HepG2 (cell line): ENCODE measurements around the gene JCAD. TPM values are rescaled to one million over a fixed set of nuclear protein-coding genes. Genes with fewer than 3 reads are reported as not detected.

Experiments used
- ATAC-seq: fragments of 200-7000 bp; cut with Tn5 transposase; 3 replicates; pipeline ENCODE4 v1.9.1; 2020; ENCODE audit warnings: mild to moderate bottlenecking, moderate library complexity
- BruUV-seq: library from RNA; stranded (reverse); fragments of 400-500 nt; replicated peaks from 2 replicates; lab custom pipeline; 2021; lab: Mats Ljungman, UMichigan
- CTCF ChIA-PET: fragments of 300-600 bp; formaldehyde crosslinking; extraction: SDS; loops from one replicate; lab custom pipeline; 2021; ENCODE audit warnings: low total read pairs, inconsistent platforms, low intra/inter-chr PET ratio; lab: Yijun Ruan, JAX
- POLR2A ChIA-PET: fragments of 350-600 bp; sonication (Branson Sonifier 250); formaldehyde crosslinking; loops from one replicate; lab custom pipeline; 2020; ENCODE audit warnings: antibody characterized with exemption, inconsistent platforms; lab: Yijun Ruan, JAX
- DNase-seq: peaks from one replicate; pipeline ENCODE4 v3.0.0-alpha.2; 2015; ENCODE audit warnings: low spot score
- FAIRE-seq: peaks from 3 replicates; lab custom pipeline; 2011; peaks lifted over from hg19 to GRCh38; lab: Jason Lieb, UNC
- H2AFZ ChIP-seq: one replicate; pipeline ENCODE4 v1.6.1; 2011; ENCODE audit warnings: low read length, inconsistent platforms
- H3K27ac ChIP-seq: fragments of 300-600 bp; 3 replicates; pipeline ENCODE4 v1.8.0; 2011; ENCODE audit warnings: mixed run types, mild to moderate bottlenecking, mixed read lengths, low read length, inconsistent platforms; ENCODE audit not compliant: insufficient read depth; ENCODE audit errors: extremely low read length
- H3K27me3 ChIP-seq, 2 experiments: fragments of 200-600 bp in 1 of 2; 2 replicates in 1 of 2; 3 replicates in 1 of 2; pipeline versions ENCODE4 v1.6.0 to v1.8.0; 2011; ENCODE audit warnings: low read length in 2 of 2, mild to moderate bottlenecking in 2 of 2, moderate library complexity in 2 of 2, inconsistent platforms in 1 of 2; ENCODE audit not compliant: insufficient read depth in 2 of 2, control insufficient read depth in 1 of 2
- H3K36me3 ChIP-seq, 2 experiments: fragments of 200-600 bp in 1 of 2; replicated peaks in 1 of 2; 2 replicates in 1 of 2; 3 replicates in 1 of 2; pipeline versions ENCODE4 v1.5.1 to v1.8.0; 2011; ENCODE audit warnings: low read length in 2 of 2, inconsistent platforms in 1 of 2; ENCODE audit not compliant: insufficient read depth in 2 of 2, control insufficient read depth in 1 of 2
- H3K4me1 ChIP-seq: 2 replicates; pipeline ENCODE4 v1.5.1; 2012; ENCODE audit warnings: low read length, inconsistent platforms; ENCODE audit not compliant: insufficient read depth
- H3K4me2 ChIP-seq: 2 replicates; pipeline ENCODE4 v1.6.0; 2011; ENCODE audit warnings: low read depth, low read length, inconsistent platforms
- H3K4me3 ChIP-seq, 3 experiments: fragments of 200-600 bp in 1 of 3; sonication (generic), shearing (Covaris generic) in 1 of 3; replicated peaks in 1 of 3; 2 replicates each; pipeline ENCODE4 v1.5.1; 2011 to 2016; ENCODE audit warnings: low read length in 3 of 3, inconsistent platforms in 2 of 3, low read depth in 2 of 3, mild to moderate bottlenecking in 2 of 3, control low read depth in 1 of 3, mixed read lengths in 1 of 3; ENCODE audit not compliant: insufficient read depth in 1 of 3
- H3K79me2 ChIP-seq: one replicate; pipeline ENCODE4 v1.6.1; 2011; ENCODE audit warnings: low read length, inconsistent platforms; ENCODE audit not compliant: insufficient read depth
- H3K9ac ChIP-seq: 2 replicates; pipeline ENCODE4 v1.6.0; 2011; ENCODE audit warnings: mild to moderate bottlenecking, low read depth, low read length, inconsistent platforms; ENCODE audit not compliant: insufficient read depth
- H3K9me3 ChIP-seq: 2 replicates; pipeline ENCODE4 v1.5.1; 2012; ENCODE audit warnings: mild to moderate bottlenecking, low read length
- H4K20me1 ChIP-seq: 2 replicates; pipeline ENCODE4 v1.6.0; 2011; ENCODE audit warnings: inconsistent platforms, mild to moderate bottlenecking, low read length, moderate library complexity; ENCODE audit not compliant: insufficient read depth
- FOXP1 ChIP-seq, 2 experiments: fragments of 450-650 bp in 1 of 2; IDR thresholded peaks; 2 replicates each; pipeline ENCODE4 v1.6.1; 2017 to 2018; ENCODE audit warnings: antibody characterized with exemption in 1 of 2
- GATA4 ChIP-seq: sonication (generic); IDR thresholded peaks from 2 replicates; pipeline ENCODE4 v1.6.1; 2016; ENCODE audit warnings: antibody characterized with exemption, low read depth, borderline replicate concordance
- MXD3 ChIP-seq: IDR thresholded peaks from 2 replicates; pipeline ENCODE4 v1.6.1; 2016; ENCODE audit warnings: mild to moderate bottlenecking, missing biosample characterization, missing genetic modification reagents
- NFE2L2 ChIP-seq: fragments of 150-350 bp; IDR thresholded peaks from 2 replicates; pipeline ENCODE4 v1.6.1; 2014; ENCODE audit warnings: low read length
- NR2F2 ChIP-seq: IDR thresholded peaks from 2 replicates; pipeline ENCODE4 v1.6.1; 2012; ENCODE audit warnings: low read depth, inconsistent platforms, borderline replicate concordance
- SCMH1 ChIP-seq: sonication (generic); formaldehyde crosslinking; IDR thresholded peaks from 2 replicates; pipeline ENCODE4 v1.9.0; 2021; ENCODE audit warnings: missing genetic modification reagents, mild to moderate bottlenecking, borderline replicate concordance
- ZBTB1 ChIP-seq: sonication (generic); formaldehyde crosslinking; IDR thresholded peaks from 2 replicates; pipeline ENCODE4 v1.4.0; 2020; ENCODE audit warnings: missing genetic modification reagents, borderline replicate concordance
- ZFP1 ChIP-seq: IDR thresholded peaks from 2 replicates; pipeline ENCODE4 v1.6.1; 2016
- ZMAT3 ChIP-seq: sonication (generic); formaldehyde crosslinking; conservative IDR thresholded peaks from 2 replicates; pipeline ENCODE4 v1.7.0; 2021; ENCODE audit warnings: missing genetic modification reagents
- ZNF451 ChIP-seq: sonication (generic); formaldehyde crosslinking; IDR thresholded peaks from 2 replicates; pipeline ENCODE4 v1.5.0; 2020; ENCODE audit warnings: mild to moderate bottlenecking, missing genetic modification reagents
- ZNF484 ChIP-seq: sonication (generic); formaldehyde crosslinking; IDR thresholded peaks from 2 replicates; pipeline ENCODE4 v1.5.1; 2020; ENCODE audit warnings: mild to moderate bottlenecking, low read depth, missing genetic modification reagents, borderline replicate concordance
- ZNF503 ChIP-seq: sonication (generic); formaldehyde crosslinking; IDR thresholded peaks from 2 replicates; pipeline ENCODE4 v1.4.0; 2020; ENCODE audit warnings: missing genetic modification reagents
- ZNF513 ChIP-seq: sonication (generic); formaldehyde crosslinking; conservative IDR thresholded peaks from 2 replicates; pipeline ENCODE4 v1.5.0; 2020; ENCODE audit warnings: missing genetic modification reagents
- ZNF691 ChIP-seq: sonication (generic); formaldehyde crosslinking; IDR thresholded peaks from 2 replicates; pipeline ENCODE4 v1.4.0; 2020; ENCODE audit warnings: missing genetic modification reagents, low read depth, mild to moderate bottlenecking, borderline replicate concordance
- ZNF83 ChIP-seq: sonication (generic); formaldehyde crosslinking; IDR thresholded peaks from 2 replicates; pipeline ENCODE4 v1.4.0; 2020; ENCODE audit warnings: missing genetic modification reagents, mild to moderate bottlenecking, borderline replicate concordance
- WGBS: methylation state at CpG from one replicate; pipeline ENCODE4 v1.1.6; 2017; ENCODE audit warnings: low lambda C conversion rate; 5-methylcytosine and 5-hydroxymethylcytosine counted together
- in situ Hi-C: cut with HindIII; loops from 2 replicates; pipeline ENCODE4 v1.10.0; 2017; ENCODE audit warnings: low pct_unique_long_range_greater_than_20kb; ENCODE audit not compliant: extremely low pct_ligation_motif_present
- intact Hi-C: fragments of 100-400 bp; cut with micrococcal nuclease; formaldehyde crosslinking; loops from one replicate; pipeline ENCODE4 v1.10.0; 2022; ENCODE audit not compliant: unreplicated experiment
- polyA plus RNA-seq, 8 experiments: library from polyadenylated mRNA; depleted of rRNA in 3 of 8; stranded (reverse) in 7 of 8; unstranded in 1 of 8; fragments of >200 nt; fragmentation: Illumina TruSeq in 4 of 8; extraction: Trizol in 4 of 8; gene quantifications; 2 replicates each; pipeline versions ENCODE4 v1.2.1 to v1.2.3, GENCODE V29; 2011 to 2016; ENCODE audit warnings: low read depth in 4 of 8, missing spikeins in 1 of 8, mixed read lengths in 1 of 8; ENCODE audit not compliant: insufficient read depth in 1 of 8
- total RNA-seq, 5 experiments: library from RNA; depleted of rRNA; stranded (reverse); fragments of >200 nt; fragmentation: Illumina TruSeq; extraction: Trizol; gene quantifications; 2 replicates each; pipeline ENCODE4 v1.2.3, GENCODE V29; 2016; ENCODE audit warnings: low read depth in 1 of 5

Gene JCAD
- total and polyA plus RNA-seq, 2 of the 13 experiments (the other 11 are each of a cell fraction or from before 2014, with no cell fraction given) = 0.04 to 0.08 TPM

- Histone ChIP-seq H3K9ac (no peak overlapping the region), H3K27ac (no peak overlapping the region), H3K4me3 (no peak overlapping the region), H2AFZ (no peak overlapping the region), H3K79me2 (no peaks in the 10 kb centered on the region), H3K4me1 (no peaks in the 10 kb centered on the region), H3K27me3 (peaks cover 0 to 3% of the 10 kb centered on the region in 2 experiments; a peak in 1 of 5 replicates), H3K4me2 (no peak overlapping the region), H3K36me3 (no peaks in the 10 kb centered on the region), H4K20me1 (no peaks in the 10 kb centered on the region), H3K9me3 (no peaks in the 10 kb centered on the region)
- no TSS peak for BruUV-seq
- FAIRE-seq (no peak), DNase-seq (no peak), ATAC-seq (no peak)
- POLR2A ChIA-PET = no interaction called here
- CTCF ChIA-PET = no interaction called here
- intact Hi-C loops (no loop called here), in situ Hi-C loops (no loop called here)
- TF ChIP-seq ZFP1 (CRISPR knock-in tag) (no peak), FOXP1 (IDR thresholded peaks at IDR 0.05) (peak; percentile 11; the same call in 1 of the 2 replicates), FOXP1 (CRISPR knock-in tag; IDR thresholded peaks at IDR 0.05) (no peak)
- WGBS = 30% methylated on average over 3 of the region's 3 CpGs
Observed at GRCh38 chr10:29968585-29968984, 90.8 kb downstream of the JCAD start.

- H3K4me3 ChIP-seq = no peak overlapping the region
- DNase-seq (no peak), FAIRE-seq (no peak), ATAC-seq (no peak; the same call in 2 of the 3 replicates)
- H3K4me1 ChIP-seq = no peaks in the 10 kb centered on the region
- 23% methylated on average over 4 of the region's 4 CpGs for WGBS
- H3K27ac ChIP-seq = no peak overlapping the region
- no peak overlapping the region for H3K9ac ChIP-seq
- peaks cover 0 to 3% of the 10 kb centered on the region in 2 experiments; a peak in 1 of 5 replicates for H3K27me3 ChIP-seq
- intact Hi-C loops = no loop called here
- H3K4me2 ChIP-seq = no peak overlapping the region
- in situ Hi-C loops = no loop called here
- H2AFZ ChIP-seq = no peak overlapping the region
- no TSS peak for BruUV-seq
- H3K9me3 ChIP-seq = no peaks in the 10 kb centered on the region
- H3K79me2 ChIP-seq = no peaks in the 10 kb centered on the region
- CTCF ChIA-PET = no interaction called here
- no peaks in the 10 kb centered on the region for H4K20me1 ChIP-seq
- POLR2A ChIA-PET = no interaction called here
- no peaks in the 10 kb centered on the region for H3K36me3 ChIP-seq
- no peak for TF ChIP-seq NR2F2
- no peak for TF ChIP-seq ZBTB1 (CRISPR knock-in tag)
- no peak for TF ChIP-seq ZNF513
- no peak for TF ChIP-seq ZNF691 (CRISPR knock-in tag)
- TF ChIP-seq GATA4 = no peak
- TF ChIP-seq ZNF503 (CRISPR knock-in tag) = no peak
- TF ChIP-seq NFE2L2 = no peak
- TF ChIP-seq MXD3 (CRISPR knock-in tag) = no peak
- no peak for TF ChIP-seq ZNF83 (CRISPR knock-in tag)
- no peak for TF ChIP-seq ZNF451 (CRISPR knock-in tag)
- no peak for TF ChIP-seq SCMH1
- TF ChIP-seq ZNF484 (CRISPR knock-in tag) = no peak
- no peak for TF ChIP-seq ZMAT3 (CRISPR knock-in tag)
Observed at GRCh38 chr10:29966269-29966668, 93.1 kb downstream of the JCAD start.
